HG03025 (cell line): ENCODE results near the gene PGAP3.
"Not testable (repeated sequence)": the region's sequence is repeated elsewhere in the genome, so short reads cannot be mapped to it uniquely, and the experiment has no call there.

Experiments
- ATAC-seq: cut with Tn5 transposase; IDR thresholded peaks from one replicate; pipeline ENCODE4 v1.9.1; 2021; ENCODE audit warnings: mild to moderate bottlenecking, moderate library complexity; ENCODE audit not compliant: unreplicated experiment, low FRiP score

PGAP3 gene, protein sequence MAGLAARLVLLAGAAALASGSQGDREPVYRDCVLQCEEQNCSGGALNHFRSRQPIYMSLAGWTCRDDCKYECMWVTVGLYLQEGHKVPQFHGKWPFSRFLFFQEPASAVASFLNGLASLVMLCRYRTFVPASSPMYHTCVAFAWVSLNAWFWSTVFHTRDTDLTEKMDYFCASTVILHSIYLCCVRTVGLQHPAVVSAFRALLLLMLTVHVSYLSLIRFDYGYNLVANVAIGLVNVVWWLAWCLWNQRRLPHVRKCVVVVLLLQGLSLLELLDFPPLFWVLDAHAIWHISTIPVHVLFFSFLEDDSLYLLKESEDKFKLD

DNA sequence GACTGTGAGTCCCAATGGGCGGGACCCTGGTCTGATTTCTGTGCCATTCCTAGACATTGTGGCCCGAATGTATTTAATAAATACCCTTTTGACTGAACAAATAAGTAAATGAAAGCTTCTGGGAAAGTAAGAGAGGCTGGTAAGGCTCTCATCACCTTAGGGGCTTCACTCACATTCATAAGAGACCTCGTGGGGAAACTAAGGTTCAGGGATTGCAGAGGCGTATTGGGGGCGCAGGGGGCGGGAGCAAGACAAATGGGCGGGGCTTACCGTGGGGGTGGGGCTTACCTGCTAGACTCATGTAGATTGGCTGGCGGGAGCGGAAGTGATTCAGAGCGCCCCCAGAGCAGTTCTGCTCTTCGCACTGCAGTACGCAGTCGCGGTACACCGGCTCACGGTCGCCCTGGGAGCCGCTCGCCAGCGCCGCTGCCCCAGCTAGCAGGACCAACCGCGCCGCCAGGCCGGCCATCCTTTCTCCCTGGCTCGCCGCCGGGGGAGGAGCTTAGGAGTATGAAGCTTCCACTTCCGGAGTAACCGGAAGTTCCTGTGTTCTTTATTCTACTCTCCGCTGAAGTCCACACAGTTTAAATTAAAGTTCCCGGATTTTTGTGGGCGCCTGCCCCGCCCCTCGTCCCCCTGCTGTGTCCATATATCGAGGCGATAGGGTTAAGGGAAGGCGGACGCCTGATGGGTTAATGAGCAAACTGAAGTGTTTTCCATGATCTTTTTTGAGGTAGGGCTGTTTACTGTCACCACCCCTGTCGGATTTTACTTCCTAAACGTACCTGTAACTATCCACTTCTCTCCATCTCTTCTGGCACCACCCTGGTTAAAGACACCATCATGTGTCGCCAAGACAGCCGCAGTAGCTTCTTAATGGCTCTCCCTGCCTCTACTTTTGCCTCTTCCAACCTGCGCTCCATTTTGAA lies at the start of gene PGAP3:
Gene PGAP3 (minus strand): TSS at position 512 of the 929 bp plus-strand sequence. CDS start 43 bp downstream, at position 469.
- ATAC-seq: peak; percentile 75

DNA sequence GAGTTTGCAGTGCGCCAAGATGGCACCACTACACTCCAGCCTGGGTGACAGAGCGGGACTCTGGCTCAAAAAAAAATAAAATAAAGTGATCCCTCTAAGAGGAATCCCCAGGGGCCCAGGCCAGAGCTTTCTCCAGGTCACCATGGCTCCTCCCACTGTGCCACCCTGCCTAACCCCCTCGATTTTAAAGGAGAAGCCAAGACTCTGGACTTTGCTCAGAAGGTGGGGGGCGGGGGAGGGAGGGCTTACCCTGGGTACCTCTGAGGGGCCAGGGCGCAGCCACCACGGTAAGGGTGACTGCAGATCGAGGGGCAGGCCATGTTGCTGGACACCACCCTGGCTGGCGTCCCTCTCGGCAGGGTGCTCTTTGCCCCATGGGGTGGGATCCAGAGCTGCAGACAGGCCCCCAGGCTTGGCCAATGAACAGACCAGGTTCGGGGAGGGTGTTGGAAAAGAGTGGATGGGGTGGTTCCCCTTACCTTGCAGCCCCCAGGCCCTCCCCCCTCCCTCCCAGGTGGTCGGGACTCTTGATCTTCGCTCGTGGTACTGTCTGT lies 49.4 kb upstream of the PGAP3 start:
- ATAC-seq: no peak

DNA sequence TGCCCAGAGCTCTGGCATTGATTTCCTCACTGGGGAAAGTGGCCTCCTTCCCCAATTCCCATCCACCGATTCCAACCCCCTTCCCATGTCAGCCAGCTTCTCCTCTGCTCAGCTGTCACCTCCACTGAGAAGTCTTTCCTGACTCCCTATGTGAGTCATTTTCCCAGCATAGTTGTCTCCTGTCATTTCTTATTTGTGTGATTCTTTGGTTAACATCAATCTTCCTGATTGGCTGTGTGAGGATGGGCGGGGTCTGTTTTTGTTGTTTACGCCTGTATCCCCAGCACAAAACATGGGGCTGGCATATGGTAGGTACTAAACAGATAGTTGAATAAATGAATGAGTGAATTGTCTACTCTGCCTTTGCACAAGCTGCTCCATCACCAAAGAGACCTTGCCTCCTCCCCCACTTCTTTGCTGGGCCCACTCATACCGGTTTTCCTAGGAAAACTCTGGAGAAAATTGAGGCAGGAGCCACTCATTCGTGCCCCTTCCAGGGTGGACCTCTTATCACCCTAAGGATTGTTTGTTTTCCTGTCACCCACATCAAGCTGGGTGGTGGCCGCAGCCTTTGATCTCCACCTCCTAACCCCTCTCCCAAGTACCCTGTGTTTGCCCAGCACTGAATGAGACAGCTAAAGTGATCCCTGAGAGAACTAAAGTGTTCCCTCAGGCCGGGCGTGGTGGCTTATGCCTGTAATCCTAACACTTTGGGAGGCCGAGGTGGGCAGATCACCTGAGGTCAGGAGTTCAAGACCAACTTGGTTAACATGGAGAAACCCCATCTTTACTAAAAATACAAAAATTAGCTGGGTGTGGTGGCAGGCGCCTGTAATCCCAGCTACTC lies 48.7 kb upstream of the PGAP3 start:
- no peak for ATAC-seq

DNA sequence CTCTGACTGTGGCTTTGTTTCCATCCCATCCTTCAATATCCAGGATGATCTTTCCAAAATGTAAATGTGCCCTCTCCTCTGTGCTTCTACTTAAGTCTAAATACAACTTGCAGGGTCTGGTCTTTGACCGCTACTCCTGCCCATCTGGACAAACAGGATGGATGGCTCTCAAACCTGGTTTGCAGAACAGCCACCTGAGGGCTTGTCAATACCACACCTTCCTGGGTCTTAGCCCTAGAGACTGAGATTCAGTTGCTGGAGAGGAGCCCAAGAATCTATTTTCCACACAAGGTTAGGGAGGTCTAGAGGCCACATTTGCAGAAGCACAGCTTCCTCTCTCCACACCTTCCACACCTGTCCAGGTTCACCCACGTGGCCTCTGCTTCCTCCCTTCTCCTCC lies 48.0 kb upstream of the PGAP3 start:
- no peak for ATAC-seq

DNA sequence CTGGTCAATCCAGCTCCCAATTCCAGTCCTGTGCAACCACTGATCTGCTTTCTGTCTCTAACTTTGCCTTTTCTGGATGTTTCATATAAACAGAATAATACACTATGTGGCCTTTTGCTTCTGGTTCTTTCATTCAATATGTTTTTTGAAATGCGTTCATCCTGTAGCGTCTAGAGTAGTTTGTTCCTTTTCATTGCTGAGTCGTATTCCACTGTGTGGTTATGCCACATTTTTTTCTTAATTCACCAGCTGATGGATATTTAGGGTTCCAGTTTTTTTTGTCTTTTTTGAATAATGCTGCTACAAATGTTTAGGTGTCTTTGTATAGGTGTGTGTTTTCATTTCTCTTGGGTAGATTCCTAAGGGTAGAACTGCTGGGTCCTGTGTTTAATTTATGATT lies 44.7 kb upstream of the PGAP3 start:
- ATAC-seq: no peak

DNA sequence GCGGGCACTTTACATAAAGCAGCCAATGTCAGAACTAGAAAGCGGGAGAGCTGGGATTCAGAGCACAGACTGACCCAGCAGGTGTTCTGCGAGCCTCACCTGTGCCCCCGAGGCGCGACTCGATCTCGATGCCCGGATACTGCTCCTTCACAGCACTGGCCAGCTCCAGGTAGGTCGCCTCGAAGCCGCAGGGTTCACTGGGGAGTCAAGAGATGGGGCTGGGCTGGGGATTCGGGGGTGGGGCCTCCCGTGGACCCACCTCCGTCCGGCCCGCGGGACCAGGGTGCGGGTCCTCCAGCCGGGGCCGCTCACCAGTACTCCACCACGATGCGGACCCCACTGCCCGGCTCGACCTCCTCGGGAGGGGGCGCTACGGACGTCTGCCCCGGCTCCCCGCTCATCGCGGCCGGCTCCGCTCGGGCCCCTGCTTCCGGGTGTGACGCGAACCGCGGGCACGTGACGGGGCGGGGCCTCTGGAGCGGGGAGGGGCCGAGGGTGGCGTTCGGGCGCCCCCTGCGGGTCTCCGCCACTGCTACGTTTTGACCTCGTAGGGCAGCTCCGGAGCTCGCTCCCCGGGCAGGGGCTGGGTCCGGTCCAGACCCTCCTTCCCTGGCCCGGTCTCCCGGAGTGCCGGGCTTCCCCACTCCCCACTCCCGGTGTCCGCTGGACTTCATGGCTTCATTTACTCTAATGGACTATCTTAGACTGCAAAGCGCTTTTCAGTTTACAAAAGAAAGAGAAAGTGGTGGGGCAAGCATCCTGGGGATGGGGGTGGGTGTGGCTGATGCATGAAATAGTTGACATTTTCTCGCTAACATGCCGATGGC lies 42.5 kb upstream of the PGAP3 start, which contains the start of gene MIEN1:
Gene MIEN1 (minus strand): TSS at position 438 of the 827 bp plus-strand sequence. CDS start 37 bp downstream, at position 401.
- ATAC-seq: peak; percentile 83

DNA sequence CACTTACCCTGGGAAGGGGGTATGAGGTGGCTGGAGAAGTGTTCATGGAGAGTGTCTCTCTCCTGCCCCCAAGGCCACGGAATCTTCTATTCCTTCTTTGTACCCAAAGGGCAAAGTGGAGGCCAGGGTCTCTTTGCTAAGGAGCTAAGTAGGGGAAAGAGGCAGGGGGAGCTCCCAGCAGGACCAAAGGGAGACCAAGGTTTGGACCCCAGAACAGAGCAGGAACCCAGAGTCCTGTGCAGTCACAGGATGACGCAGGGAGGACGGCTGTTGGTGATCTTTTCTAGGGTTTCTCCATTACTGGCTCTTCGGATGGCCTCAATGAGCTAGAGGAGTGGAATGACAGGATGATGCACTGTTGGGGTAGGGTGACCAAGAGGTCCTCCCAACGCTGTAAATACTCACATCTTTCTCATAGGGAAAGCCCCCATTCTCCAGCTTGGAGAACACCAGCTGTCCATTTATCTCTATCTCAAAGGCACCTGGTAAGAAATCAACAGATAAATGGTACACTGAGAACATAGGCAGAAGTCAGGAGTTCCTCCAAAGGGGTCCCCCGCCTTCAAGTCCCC lies 41.5 kb upstream of the PGAP3 start:
- no peak for ATAC-seq

DNA sequence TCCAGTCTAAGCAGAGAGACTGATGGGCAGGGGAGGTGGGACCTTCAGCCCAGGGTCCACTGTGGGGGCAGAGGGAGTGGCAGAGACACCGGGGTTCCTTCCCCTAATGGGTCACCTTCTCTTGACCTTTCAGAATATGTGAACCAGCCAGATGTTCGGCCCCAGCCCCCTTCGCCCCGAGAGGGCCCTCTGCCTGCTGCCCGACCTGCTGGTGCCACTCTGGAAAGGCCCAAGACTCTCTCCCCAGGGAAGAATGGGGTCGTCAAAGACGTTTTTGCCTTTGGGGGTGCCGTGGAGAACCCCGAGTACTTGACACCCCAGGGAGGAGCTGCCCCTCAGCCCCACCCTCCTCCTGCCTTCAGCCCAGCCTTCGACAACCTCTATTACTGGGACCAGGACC lies 39.7 kb upstream of the PGAP3 start:
- no peak for ATAC-seq

DNA sequence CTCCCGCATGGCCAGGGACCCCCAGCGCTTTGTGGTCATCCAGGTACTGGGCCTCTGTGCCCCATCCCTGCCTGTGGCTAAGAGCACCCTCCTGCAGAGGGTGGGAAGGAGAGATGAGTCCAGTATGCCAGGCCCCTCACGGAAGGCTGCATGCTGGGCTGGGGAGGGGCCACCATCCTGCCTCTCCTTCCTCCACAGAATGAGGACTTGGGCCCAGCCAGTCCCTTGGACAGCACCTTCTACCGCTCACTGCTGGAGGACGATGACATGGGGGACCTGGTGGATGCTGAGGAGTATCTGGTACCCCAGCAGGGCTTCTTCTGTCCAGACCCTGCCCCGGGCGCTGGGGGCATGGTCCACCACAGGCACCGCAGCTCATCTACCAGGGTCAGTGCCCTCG lies 38.8 kb upstream of the PGAP3 start:
- no peak for ATAC-seq

DNA sequence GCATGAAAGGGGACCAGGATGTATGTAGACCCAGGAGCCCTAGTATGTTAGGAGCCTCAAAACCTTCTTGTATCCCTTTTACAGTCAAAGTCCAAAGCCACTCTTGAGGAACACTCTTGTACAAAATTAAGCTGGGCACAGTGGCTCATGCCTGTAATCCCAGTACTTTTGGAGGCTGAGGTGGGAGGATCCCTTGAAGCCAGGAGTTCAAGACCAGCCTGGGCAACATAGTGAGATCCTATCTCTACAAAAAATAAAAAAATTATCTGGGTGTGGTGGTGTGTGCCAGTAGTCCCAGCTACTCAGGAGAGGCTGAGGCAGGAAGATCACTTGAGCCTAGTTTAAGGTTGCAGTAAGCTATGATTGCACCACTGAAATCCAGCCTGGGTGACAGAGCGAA lies 38.1 kb upstream of the PGAP3 start:
- not testable (repeated sequence) for ATAC-seq

DNA sequence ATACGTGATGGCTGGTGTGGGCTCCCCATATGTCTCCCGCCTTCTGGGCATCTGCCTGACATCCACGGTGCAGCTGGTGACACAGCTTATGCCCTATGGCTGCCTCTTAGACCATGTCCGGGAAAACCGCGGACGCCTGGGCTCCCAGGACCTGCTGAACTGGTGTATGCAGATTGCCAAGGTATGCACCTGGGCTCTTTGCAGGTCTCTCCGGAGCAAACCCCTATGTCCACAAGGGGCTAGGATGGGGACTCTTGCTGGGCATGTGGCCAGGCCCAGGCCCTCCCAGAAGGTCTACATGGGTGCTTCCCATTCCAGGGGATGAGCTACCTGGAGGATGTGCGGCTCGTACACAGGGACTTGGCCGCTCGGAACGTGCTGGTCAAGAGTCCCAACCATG lies 36.9 kb upstream of the PGAP3 start:
- no peak for ATAC-seq

DNA sequence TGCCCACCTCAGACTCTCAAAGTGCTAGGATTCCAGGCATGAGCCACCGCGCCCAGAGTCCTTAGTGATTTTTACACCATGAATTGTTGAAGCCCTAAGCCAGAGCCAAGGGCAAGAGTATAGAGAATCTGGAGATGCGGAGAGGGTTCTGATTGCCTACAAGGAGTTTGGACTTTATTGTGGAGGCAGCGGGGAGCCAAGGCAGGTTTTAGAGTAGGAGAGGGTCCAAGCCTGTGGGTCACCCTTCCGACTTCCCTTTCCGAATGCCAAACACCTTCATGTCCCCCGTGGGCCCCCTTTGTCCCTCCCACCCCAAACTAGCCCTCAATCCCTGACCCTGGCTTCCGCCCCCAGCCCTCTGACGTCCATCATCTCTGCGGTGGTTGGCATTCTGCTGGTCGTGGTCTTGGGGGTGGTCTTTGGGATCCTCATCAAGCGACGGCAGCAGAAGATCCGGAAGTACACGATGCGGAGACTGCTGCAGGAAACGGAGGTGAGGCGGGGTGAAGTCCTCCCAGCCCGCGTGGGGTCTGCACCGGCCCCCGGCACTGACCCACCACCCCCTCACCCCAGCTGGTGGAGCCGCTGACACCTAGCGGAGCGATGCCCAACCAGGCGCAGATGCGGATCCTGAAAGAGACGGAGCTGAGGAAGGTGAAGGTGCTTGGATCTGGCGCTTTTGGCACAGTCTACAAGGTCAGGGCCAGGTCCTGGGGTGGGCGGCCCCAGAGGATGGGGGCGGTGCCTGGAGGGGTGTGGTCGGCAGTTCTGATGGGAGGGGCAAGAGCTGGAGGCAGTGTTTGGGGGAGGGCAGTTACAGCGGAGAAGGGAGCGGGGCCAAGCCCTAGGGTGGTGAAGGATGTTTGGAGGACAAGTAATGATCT lies 35.4 kb upstream of the PGAP3 start:
- no peak for ATAC-seq

DNA sequence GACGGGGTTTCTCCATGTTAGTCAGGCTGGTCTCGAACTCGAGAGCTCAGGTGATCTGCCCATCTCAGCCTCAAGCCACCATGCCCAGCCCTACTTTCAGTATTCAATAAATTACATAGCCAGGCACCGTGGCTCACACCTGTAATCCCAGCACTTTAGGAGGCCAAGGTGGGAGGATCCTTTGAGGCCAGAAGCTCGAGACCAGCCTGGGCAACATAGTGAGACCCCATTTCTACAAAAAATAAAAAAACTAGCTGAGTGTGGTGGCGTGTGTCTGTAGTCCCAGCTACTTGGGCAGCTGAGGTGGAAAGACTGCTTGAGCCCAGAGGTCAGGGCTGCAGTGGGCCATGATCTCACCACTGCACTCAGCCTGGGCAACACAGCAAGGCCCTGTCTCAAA lies 34.2 kb upstream of the PGAP3 start:
- ATAC-seq: no peak

DNA sequence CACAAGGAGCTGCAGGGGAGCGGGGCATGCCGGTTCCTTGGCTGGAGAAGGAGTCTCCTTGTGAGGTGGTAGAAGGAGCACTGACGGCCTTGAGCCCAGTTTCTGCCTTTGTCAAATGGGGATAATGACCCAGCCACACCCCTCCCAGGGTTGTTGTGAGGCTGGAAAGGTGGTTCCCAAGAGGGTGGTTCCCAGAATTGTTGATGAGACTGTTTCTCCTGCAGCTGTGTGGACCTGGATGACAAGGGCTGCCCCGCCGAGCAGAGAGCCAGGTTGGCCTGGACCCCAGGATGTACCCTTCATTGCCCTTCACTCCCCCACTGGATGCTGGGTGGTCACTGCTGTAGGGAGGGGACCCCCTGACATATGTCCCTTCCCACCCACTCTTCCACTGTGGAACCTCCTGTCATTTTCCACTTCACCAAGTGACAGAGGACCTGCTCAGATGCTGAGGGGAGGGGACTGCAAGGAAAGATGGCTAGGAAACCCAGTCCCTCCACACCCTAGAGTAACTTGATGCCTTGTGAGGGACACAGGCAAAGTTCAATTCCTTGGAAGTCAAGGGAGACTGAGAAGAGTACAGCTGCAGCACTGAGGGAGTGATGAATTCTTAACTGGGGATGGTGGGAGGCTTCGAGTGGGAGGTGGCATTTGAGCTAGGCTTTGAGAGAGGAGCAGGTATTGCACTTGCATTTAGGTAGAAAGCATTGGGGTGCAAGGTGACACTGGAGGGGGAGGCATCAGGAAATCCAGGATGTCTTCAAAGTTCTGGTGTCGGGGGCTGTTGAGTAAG lies 31.9 kb upstream of the PGAP3 start:
- ATAC-seq: no peak

DNA sequence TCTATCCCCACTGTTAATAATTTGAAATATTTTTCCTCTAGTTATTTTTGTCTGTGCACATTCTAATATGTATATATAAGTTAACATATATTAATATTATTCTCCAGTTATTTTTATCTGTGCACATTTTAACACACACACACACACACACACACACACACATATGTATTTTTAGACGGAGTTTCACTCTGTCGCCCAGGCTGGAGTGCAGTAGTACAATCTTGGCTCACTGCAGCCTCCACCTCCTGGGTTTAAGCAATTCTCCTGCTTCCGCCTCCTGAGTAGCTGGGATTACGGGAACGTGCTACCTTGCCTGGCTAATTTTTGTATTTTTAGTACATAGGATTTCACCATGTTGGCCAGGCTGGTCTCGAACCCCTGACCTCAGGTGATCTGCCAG lies 29.8 kb upstream of the PGAP3 start:
- no peak for ATAC-seq

DNA sequence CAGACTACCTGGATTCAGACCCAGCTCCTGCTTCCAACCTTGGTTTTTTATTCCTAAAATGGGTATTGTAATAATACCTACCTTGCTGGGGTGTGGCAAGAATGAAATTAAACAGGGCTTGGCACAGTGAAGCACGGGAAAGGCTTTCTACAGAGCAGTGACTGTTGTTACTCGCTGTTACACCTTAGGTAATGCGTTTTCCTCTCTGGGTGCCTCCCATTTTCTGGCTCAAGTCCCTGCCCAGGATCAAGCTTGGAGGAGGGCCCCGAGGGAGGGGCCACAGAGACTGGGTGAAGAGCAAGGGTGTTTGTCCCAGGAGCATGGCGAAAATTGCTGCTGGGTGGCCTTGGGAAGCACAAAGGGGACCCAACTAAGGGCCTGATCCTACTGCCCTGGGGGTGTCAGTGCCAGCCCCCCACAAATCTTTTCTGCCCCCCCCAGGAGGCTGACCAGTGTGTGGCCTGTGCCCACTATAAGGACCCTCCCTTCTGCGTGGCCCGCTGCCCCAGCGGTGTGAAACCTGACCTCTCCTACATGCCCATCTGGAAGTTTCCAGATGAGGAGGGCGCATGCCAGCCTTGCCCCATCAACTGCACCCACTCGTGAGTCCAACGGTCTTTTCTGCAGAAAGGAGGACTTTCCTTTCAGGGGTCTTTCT lies 29.2 kb upstream of the PGAP3 start:
- no peak for ATAC-seq
